Astrocyte (in vitro differentiated cells and primary cell): ENCODE measurements around the gene SLC1A7.

Experiments used
- CTCF ChIP-seq: IDR thresholded peaks from 2 replicates; pipeline ENCODE4 v1.5.1; 2011; ENCODE audit warnings: low read depth, mild to moderate bottlenecking, inconsistent platforms, low read length, moderate library complexity; ENCODE audit not compliant: insufficient read depth
- EZH2 ChIP-seq: IDR thresholded peaks from 2 replicates; pipeline ENCODE4 v1.6.1; 2012; ENCODE audit warnings: mild to moderate bottlenecking, low read length, inconsistent platforms; ENCODE audit not compliant: insufficient read depth

- no peak for TF ChIP-seq CTCF
- TF ChIP-seq EZH2: no peak
Measured at GRCh38 chr1:53163291-53163768, 20.9 kb upstream of the SLC1A7 start.
